HEK293 (cell line): ENCODE data around the gene DLX3.

Experiments
- BCL11B ChIP-seq: fragments of 450-650 bp; formaldehyde crosslinking; IDR thresholded peaks from 2 replicates; pipeline ENCODE4 v1.5.1; 2016; ENCODE audit warnings: low read depth, missing biosample characterization, missing genetic modification characterization
- MZF1 ChIP-seq: fragments of 450-650 bp; formaldehyde crosslinking; IDR thresholded peaks from 2 replicates; pipeline ENCODE4 v1.5.1; 2017; ENCODE audit warnings: missing biosample characterization, missing genetic modification characterization, borderline replicate concordance
- PRDM10 ChIP-seq: fragments of 450-650 bp; formaldehyde crosslinking; IDR thresholded peaks from 2 replicates; pipeline ENCODE4 v1.5.1; 2016; ENCODE audit warnings: missing biosample characterization, missing genetic modification characterization
- SALL2 ChIP-seq: fragments of 450-650 bp; formaldehyde crosslinking; IDR thresholded peaks from 2 replicates; pipeline ENCODE4 v1.5.0; 2017; ENCODE audit warnings: missing biosample characterization, mild to moderate bottlenecking, missing genetic modification characterization, borderline replicate concordance
- TSHZ1 ChIP-seq: fragments of 450-650 bp; formaldehyde crosslinking; IDR thresholded peaks from 2 replicates; pipeline ENCODE4 v1.5.1; 2016; ENCODE audit warnings: missing biosample characterization, missing genetic modification characterization, borderline replicate concordance
- WT1 ChIP-seq: fragments of 450-650 bp; formaldehyde crosslinking; IDR thresholded peaks from 2 replicates; pipeline ENCODE4 v1.5.1; 2016; ENCODE audit warnings: missing biosample characterization, missing genetic modification characterization
- ZBTB26 ChIP-seq: fragments of 450-650 bp; formaldehyde crosslinking; optimal IDR thresholded peaks from 2 replicates; pipeline ENCODE3; 2016; ENCODE audit warnings: missing biosample characterization, mild to moderate bottlenecking, missing genetic modification characterization
- ZBTB44 ChIP-seq: fragments of 450-650 bp; IDR thresholded peaks from 2 replicates; pipeline ENCODE4 v1.5.1; 2018; ENCODE audit warnings: missing biosample characterization, mild to moderate bottlenecking, missing genetic modification characterization
- ZBTB48 ChIP-seq: fragments of 450-650 bp; formaldehyde crosslinking; IDR thresholded peaks from 2 replicates; pipeline ENCODE4 v1.5.1; 2016; ENCODE audit warnings: missing biosample characterization, missing genetic modification characterization
- ZFHX2 ChIP-seq: fragments of 450-650 bp; formaldehyde crosslinking; conservative IDR thresholded peaks from 2 replicates; pipeline ENCODE4 v1.5.1; 2016; ENCODE audit warnings: missing biosample characterization, missing genetic modification characterization
- ZNF302 ChIP-seq: fragments of 450-650 bp; formaldehyde crosslinking; IDR thresholded peaks from 2 replicates; pipeline ENCODE4 v1.5.1; 2016; ENCODE audit warnings: missing biosample characterization, missing genetic modification characterization, low read depth
- ZNF530 ChIP-seq: fragments of 450-650 bp; formaldehyde crosslinking; IDR thresholded peaks from 2 replicates; pipeline ENCODE4 v1.5.1; 2016; ENCODE audit warnings: low read depth, missing biosample characterization, missing genetic modification characterization
- ZNF558 ChIP-seq: fragments of 450-650 bp; formaldehyde crosslinking; IDR thresholded peaks from 2 replicates; pipeline ENCODE4 v1.5.1; 2016; ENCODE audit warnings: missing biosample characterization, missing genetic modification characterization
- ZNF560 ChIP-seq: fragments of 450-650 bp; formaldehyde crosslinking; IDR thresholded peaks from 2 replicates; pipeline ENCODE4 v1.5.1; 2017; ENCODE audit warnings: missing biosample characterization, missing genetic modification characterization, borderline replicate concordance
- ZNF623 ChIP-seq: fragments of 450-650 bp; formaldehyde crosslinking; IDR thresholded peaks from 2 replicates; pipeline ENCODE4 v1.5.1; 2016; ENCODE audit warnings: missing biosample characterization, missing genetic modification characterization
- ZNF701 ChIP-seq: fragments of 450-650 bp; formaldehyde crosslinking; IDR thresholded peaks from 2 replicates; pipeline ENCODE4 v1.5.1; 2016; ENCODE audit warnings: missing biosample characterization, missing genetic modification characterization
- ZNF76 ChIP-seq: fragments of 450-650 bp; formaldehyde crosslinking; IDR thresholded peaks from 2 replicates; pipeline ENCODE4; 2016; ENCODE audit warnings: low read depth, missing biosample characterization, missing genetic modification characterization, borderline replicate concordance
- ZNF785 ChIP-seq: fragments of 450-650 bp; formaldehyde crosslinking; IDR thresholded peaks from 2 replicates; pipeline ENCODE4 v1.5.1; 2016; ENCODE audit warnings: missing biosample characterization, missing genetic modification characterization
- ZNF843 ChIP-seq: fragments of 450-650 bp; formaldehyde crosslinking; IDR thresholded peaks from 2 replicates; pipeline ENCODE4 v1.5.1; 2016; ENCODE audit warnings: missing biosample characterization, missing genetic modification characterization
- TF ChIP-seq, protein P1 (sequence below): fragments of 450-650 bp; formaldehyde crosslinking; conservative IDR thresholded peaks from 2 replicates; pipeline ENCODE4 v1.5.1; 2016; ENCODE audit warnings: low read depth, missing biosample characterization, missing genetic modification characterization
- TF ChIP-seq, protein P2 (sequence below): fragments of 450-650 bp; formaldehyde crosslinking; IDR thresholded peaks from 2 replicates; pipeline ENCODE4 v1.5.1; 2017; ENCODE audit warnings: missing biosample characterization, missing genetic modification characterization

Gene DLX3

DNA sequence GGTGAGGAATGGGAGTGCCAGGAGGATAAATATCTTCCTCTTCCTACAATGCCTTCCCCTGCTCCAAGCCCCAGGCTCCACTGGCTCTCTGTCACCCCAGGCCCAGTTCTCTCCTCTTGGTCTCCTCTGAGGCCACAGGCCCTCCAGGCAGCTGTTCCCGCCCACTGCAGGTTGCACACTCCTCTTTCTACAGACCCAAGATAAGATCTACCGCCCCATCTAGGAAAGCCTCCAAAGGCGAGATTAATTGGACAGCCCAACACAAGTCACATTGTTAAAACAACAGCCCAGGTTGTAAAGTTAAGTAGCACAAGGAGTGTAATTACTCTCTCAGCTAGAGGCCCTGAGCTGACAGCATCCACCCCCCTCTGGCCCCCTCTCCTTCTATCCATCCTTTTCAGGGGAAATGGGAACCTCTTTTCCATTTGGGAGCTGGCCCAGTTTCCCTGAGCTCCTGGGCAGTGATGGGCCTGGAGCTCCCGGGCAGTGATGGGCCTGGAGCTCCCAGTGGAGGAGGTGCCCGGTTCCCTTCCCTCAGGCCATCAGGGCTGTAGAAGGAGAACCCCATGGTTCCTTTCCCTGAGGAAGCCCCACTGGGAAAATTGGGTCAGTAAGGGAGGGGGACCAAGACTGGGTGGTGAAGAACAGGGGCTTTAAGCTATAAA, 18.7 kb downstream of the DLX3 start (continued):
- TF ChIP-seq ZNF843 (tag by site-specific recombination) (peak; percentile 99), SALL2 (tag by site-specific recombination) (no peak), ZFHX2 (tag by site-specific recombination) (peak; percentile 95), ZNF302 (tag by site-specific recombination) (no peak), ZNF560 (tag by site-specific recombination) (no peak), ZNF701 (tag by site-specific recombination) (no peak), ZNF785 (tag by site-specific recombination) (no peak), ZBTB26 (tag by site-specific recombination) (no peak), BCL11B (tag by site-specific recombination) (no peak), WT1 (tag by site-specific recombination) (peak; percentile 100), ZNF623 (tag by site-specific recombination) (no peak; the same call in 1 of the 2 replicates), TSHZ1 (tag by site-specific recombination) (peak; percentile 99), ZNF76 (tag by site-specific recombination) (no peak), ZBTB44 (tag by site-specific recombination) (peak; percentile 92), ZNF558 (no peak; the same call in 1 of the 2 replicates), ZBTB48 (tag by site-specific recombination) (no peak), ZNF530 (tag by site-specific recombination) (no peak), MZF1 (tag by site-specific recombination) (0 out of 2 replicates have a peak, but pooled peaks have one; percentile 68), PRDM10 (peak; percentile 90)
- TF ChIP-seq, protein P1, sequence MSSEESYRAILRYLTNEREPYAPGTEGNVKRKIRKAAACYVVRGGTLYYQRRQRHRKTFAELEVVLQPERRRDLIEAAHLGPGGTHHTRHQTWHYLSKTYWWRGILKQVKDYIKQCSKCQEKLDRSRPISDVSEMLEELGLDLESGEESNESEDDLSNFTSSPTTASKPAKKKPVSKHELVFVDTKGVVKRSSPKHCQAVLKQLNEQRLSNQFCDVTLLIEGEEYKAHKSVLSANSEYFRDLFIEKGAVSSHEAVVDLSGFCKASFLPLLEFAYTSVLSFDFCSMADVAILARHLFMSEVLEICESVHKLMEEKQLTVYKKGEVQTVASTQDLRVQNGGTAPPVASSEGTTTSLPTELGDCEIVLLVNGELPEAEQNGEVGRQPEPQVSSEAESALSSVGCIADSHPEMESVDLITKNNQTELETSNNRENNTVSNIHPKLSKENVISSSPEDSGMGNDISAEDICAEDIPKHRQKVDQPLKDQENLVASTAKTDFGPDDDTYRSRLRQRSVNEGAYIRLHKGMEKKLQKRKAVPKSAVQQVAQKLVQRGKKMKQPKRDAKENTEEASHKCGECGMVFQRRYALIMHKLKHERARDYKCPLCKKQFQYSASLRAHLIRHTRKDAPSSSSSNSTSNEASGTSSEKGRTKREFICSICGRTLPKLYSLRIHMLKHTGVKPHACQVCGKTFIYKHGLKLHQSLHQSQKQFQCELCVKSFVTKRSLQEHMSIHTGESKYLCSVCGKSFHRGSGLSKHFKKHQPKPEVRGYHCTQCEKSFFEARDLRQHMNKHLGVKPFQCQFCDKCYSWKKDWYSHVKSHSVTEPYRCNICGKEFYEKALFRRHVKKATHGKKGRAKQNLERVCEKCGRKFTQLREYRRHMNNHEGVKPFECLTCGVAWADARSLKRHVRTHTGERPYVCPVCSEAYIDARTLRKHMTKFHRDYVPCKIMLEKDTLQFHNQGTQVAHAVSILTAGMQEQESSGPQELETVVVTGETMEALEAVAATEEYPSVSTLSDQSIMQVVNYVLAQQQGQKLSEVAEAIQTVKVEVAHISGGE (tag by site-specific recombination) = peak; percentile 27; the same call in 1 of the 2 replicates
- TF ChIP-seq, protein P2, sequence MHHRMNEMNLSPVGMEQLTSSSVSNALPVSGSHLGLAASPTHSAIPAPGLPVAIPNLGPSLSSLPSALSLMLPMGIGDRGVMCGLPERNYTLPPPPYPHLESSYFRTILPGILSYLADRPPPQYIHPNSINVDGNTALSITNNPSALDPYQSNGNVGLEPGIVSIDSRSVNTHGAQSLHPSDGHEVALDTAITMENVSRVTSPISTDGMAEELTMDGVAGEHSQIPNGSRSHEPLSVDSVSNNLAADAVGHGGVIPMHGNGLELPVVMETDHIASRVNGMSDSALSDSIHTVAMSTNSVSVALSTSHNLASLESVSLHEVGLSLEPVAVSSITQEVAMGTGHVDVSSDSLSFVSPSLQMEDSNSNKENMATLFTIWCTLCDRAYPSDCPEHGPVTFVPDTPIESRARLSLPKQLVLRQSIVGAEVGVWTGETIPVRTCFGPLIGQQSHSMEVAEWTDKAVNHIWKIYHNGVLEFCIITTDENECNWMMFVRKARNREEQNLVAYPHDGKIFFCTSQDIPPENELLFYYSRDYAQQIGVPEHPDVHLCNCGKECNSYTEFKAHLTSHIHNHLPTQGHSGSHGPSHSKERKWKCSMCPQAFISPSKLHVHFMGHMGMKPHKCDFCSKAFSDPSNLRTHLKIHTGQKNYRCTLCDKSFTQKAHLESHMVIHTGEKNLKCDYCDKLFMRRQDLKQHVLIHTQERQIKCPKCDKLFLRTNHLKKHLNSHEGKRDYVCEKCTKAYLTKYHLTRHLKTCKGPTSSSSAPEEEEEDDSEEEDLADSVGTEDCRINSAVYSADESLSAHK = peak; percentile 97
